K562 (cell line): ENCODE results near the gene EYA2. TPM values are rescaled to one million over a fixed set of nuclear protein-coding genes. Genes with fewer than 3 reads are reported as not detected.
A peak's percentile ranks its signal among the peaks of the same experiment; 100 is the strongest.

ENCODE experiments used
- ARID4B ChIP-seq: sonication (generic); formaldehyde crosslinking; IDR thresholded peaks from 2 replicates; pipeline ENCODE4 v1.8.0; 2022; ENCODE audit warnings: mild to moderate bottlenecking, missing genetic modification reagents
- CEBPG ChIP-seq, 3 experiments: fragments of 200-800 bp in 1 of 3; sonication (Bioruptor generic) in 1 of 3; sonication (generic) in 1 of 3; formaldehyde crosslinking in 1 of 3; IDR thresholded peaks in 2 of 3; conservative IDR thresholded peaks in 1 of 3; 2 replicates each; pipeline versions ENCODE4 v1.6.1 to v1.8.0; 2016 to 2022; ENCODE audit warnings: missing compliant biosample characterization in 2 of 3, missing genetic modification characterization in 2 of 3, mild to moderate bottlenecking in 1 of 3, missing genetic modification reagents in 1 of 3
- CSDE1 ChIP-seq, 2 experiments: fragments of 450-650 bp; IDR thresholded peaks; 2 replicates each; pipeline ENCODE4 v1.6.1; 2016; ENCODE audit warnings: mild to moderate bottlenecking in 1 of 2
- CXXC5 ChIP-seq: fragments of 250-450 bp; sonication (Bioruptor Pico); IDR thresholded peaks from 2 replicates; pipeline ENCODE4 v1.8.0; 2022; ENCODE audit warnings: inconsistent platforms, mild to moderate bottlenecking, moderate library complexity
- KDM1A ChIP-seq, 2 experiments: fragments of 450-650 bp; IDR thresholded peaks; 2 replicates each; pipeline ENCODE4 v1.6.1; 2016; ENCODE audit warnings: mild to moderate bottlenecking in 2 of 2
- PBX2 ChIP-seq, 2 experiments: IDR thresholded peaks in 1 of 2; conservative IDR thresholded peaks in 1 of 2; 2 replicates each; pipeline ENCODE4 v1.6.1; 2016; ENCODE audit warnings: low read depth in 2 of 2, mild to moderate bottlenecking in 1 of 2, missing compliant biosample characterization in 1 of 2, missing genetic modification characterization in 1 of 2, moderate library complexity in 1 of 2
- STAT5B ChIP-seq: fragments of 250-450 bp; sonication (Bioruptor Pico); IDR thresholded peaks from 2 replicates; pipeline ENCODE4 v1.8.0; 2021; ENCODE audit warnings: mild to moderate bottlenecking, inconsistent platforms
- THRA ChIP-seq: fragments of 450-650 bp; IDR thresholded peaks from 2 replicates; pipeline ENCODE4 v1.6.1; 2017; ENCODE audit warnings: mild to moderate bottlenecking, moderate library complexity
- ZNF431 ChIP-seq: sonication (generic); formaldehyde crosslinking; IDR thresholded peaks from 2 replicates; pipeline ENCODE4 v1.8.0; 2022; ENCODE audit warnings: mild to moderate bottlenecking, missing genetic modification reagents
- polyA plus RNA-seq, 8 experiments: library from polyadenylated mRNA; depleted of rRNA in 4 of 8; stranded (reverse) in 5 of 8; unstranded in 3 of 8; fragments of >200 nt; fragmentation: Nextera tagmentation in 2 of 8; fragmentation: Illumina TruSeq in 1 of 8; extraction: Ambion mirVana in 2 of 8; extraction: Trizol in 1 of 8; gene quantifications; 2 replicates each; pipeline versions ENCODE4 v1.2.1 to v1.2.3, GENCODE V29; 2011 to 2014; ENCODE audit warnings: inconsistent platforms in 1 of 8, missing spikeins in 1 of 8
- total RNA-seq, 7 experiments: library from RNA; depleted of rRNA in 6 of 7; stranded (reverse); fragments of >200 nt in 6 of 7; fragmentation: Illumina TruSeq in 2 of 7; extraction: Trizol in 2 of 7; gene quantifications; 2 replicates each; pipeline versions ENCODE4 v1.2.1 to v1.2.3, GENCODE V29; 2011 to 2021; ENCODE audit warnings: low replicate concordance in 1 of 7
- TF ChIP-seq, protein P1 (sequence below): fragments of 450-650 bp; formaldehyde crosslinking; IDR thresholded peaks from 2 replicates; pipeline ENCODE4 v1.4.0; 2020; ENCODE audit warnings: mild to moderate bottlenecking, moderate library complexity
- TF ChIP-seq, protein P2 (sequence below): sonication (generic); formaldehyde crosslinking; IDR thresholded peaks from 2 replicates; pipeline ENCODE4 v1.8.0; 2023; ENCODE audit warnings: mild to moderate bottlenecking, missing genetic modification reagents

Gene EYA2
- total and polyA plus RNA-seq, 9 of the 15 experiments (the other 6 are each of a cell fraction or from before 2014, with no cell fraction given) = 0.03 TPM; not detected in 8

DNA sequence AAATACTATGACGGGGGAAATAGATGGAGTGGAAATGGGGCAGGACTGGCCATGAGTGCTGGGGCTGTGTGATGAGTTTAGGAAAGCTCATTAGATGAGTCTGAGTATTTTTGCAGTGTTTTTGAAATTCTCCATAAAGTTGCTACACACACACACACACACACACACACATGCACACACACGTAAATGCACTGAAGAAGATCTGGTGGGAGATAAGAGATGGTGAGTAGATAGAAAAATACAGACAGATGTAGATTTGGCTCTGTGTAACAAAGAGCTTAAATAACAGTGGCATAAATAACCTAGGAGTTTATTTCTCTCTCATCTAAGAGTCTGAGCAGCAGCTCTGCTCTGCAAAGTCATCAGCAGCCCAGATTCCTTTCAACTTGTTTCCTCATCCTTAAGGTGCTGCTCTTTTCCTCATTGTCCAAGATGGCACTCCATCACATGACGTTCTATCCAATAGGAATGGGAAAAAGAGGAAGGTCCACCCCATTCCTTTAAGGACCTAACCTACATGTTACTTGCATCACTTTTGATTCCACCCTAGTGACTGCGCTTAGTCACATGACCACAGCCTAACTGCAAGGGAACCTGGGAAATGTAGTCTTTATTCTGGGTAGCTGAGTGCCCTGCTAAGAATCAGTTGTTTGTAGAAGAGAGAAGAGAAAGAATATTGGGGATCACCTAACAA, 76.4 kb downstream of the EYA2 start (continued):
- TF ChIP-seq ARID4B (CRISPR knock-in tag) (no peak), CEBPG (CRISPR knock-in tag; IDR thresholded peaks at IDR 0.05) (peak; percentile 80), CEBPG (tag; conservative IDR thresholded peaks at IDR 0.05 in 1 of 2, IDR thresholded peaks at IDR 0.05 in 1 of 2) (peak; percentile 66 to 90; a peak in 3 of 4 replicates), STAT5B (no peak), CSDE1 (IDR thresholded peaks at IDR 0.05) (no peak), KDM1A (IDR thresholded peaks at IDR 0.05) (no peak), CXXC5 (peak; percentile 60), THRA (no peak), ZNF431 (CRISPR knock-in tag) (no peak), PBX2 (CRISPR knock-in tag; IDR thresholded peaks at IDR 0.05; ENCODE audit: low read depth) (no peak), PBX2 (tag; conservative IDR thresholded peaks at IDR 0.05; ENCODE audit: low read depth) (peak; percentile 61; the same call in 1 of the 2 replicates)
- TF ChIP-seq, protein P1, sequence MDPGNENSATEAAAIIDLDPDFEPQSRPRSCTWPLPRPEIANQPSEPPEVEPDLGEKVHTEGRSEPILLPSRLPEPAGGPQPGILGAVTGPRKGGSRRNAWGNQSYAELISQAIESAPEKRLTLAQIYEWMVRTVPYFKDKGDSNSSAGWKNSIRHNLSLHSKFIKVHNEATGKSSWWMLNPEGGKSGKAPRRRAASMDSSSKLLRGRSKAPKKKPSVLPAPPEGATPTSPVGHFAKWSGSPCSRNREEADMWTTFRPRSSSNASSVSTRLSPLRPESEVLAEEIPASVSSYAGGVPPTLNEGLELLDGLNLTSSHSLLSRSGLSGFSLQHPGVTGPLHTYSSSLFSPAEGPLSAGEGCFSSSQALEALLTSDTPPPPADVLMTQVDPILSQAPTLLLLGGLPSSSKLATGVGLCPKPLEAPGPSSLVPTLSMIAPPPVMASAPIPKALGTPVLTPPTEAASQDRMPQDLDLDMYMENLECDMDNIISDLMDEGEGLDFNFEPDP (CRISPR knock-in tag) = no peak
- TF ChIP-seq, protein P2, sequence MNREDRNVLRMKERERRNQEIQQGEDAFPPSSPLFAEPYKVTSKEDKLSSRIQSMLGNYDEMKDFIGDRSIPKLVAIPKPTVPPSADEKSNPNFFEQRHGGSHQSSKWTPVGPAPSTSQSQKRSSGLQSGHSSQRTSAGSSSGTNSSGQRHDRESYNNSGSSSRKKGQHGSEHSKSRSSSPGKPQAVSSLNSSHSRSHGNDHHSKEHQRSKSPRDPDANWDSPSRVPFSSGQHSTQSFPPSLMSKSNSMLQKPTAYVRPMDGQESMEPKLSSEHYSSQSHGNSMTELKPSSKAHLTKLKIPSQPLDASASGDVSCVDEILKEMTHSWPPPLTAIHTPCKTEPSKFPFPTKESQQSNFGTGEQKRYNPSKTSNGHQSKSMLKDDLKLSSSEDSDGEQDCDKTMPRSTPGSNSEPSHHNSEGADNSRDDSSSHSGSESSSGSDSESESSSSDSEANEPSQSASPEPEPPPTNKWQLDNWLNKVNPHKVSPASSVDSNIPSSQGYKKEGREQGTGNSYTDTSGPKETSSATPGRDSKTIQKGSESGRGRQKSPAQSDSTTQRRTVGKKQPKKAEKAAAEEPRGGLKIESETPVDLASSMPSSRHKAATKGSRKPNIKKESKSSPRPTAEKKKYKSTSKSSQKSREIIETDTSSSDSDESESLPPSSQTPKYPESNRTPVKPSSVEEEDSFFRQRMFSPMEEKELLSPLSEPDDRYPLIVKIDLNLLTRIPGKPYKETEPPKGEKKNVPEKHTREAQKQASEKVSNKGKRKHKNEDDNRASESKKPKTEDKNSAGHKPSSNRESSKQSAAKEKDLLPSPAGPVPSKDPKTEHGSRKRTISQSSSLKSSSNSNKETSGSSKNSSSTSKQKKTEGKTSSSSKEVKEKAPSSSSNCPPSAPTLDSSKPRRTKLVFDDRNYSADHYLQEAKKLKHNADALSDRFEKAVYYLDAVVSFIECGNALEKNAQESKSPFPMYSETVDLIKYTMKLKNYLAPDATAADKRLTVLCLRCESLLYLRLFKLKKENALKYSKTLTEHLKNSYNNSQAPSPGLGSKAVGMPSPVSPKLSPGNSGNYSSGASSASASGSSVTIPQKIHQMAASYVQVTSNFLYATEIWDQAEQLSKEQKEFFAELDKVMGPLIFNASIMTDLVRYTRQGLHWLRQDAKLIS (CRISPR knock-in tag) = no peak
